ENCODE measurements around the gene SPATA1.

Gene SPATA1

GRCh38 chr1:84539972-84540371 is 33.8 kb downstream of the SPATA1 start:
- in situ Hi-C loops (cut with MboI; ENCODE audit: low pct_unique_long_range_greater_than_20kb, low sequenced_read_pairs, unreplicated experiment), result no loop called here
- DNase-seq (ENCODE audit: low spot score), result no peak
- TF ChIP-seq, protein P1, sequence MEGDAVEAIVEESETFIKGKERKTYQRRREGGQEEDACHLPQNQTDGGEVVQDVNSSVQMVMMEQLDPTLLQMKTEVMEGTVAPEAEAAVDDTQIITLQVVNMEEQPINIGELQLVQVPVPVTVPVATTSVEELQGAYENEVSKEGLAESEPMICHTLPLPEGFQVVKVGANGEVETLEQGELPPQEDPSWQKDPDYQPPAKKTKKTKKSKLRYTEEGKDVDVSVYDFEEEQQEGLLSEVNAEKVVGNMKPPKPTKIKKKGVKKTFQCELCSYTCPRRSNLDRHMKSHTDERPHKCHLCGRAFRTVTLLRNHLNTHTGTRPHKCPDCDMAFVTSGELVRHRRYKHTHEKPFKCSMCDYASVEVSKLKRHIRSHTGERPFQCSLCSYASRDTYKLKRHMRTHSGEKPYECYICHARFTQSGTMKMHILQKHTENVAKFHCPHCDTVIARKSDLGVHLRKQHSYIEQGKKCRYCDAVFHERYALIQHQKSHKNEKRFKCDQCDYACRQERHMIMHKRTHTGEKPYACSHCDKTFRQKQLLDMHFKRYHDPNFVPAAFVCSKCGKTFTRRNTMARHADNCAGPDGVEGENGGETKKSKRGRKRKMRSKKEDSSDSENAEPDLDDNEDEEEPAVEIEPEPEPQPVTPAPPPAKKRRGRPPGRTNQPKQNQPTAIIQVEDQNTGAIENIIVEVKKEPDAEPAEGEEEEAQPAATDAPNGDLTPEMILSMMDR (IDR thresholded peaks at IDR 0.05; ENCODE audit: extremely low read depth, insufficient read depth, missing control alignments), result no peak

GRCh38 chr1:84540759-84541158 is 34.6 kb downstream of the SPATA1 start:
- TF ChIP-seq, protein P1 (IDR thresholded peaks at IDR 0.05; ENCODE audit: extremely low read depth, insufficient read depth, missing control alignments), result no peak
- no peak for DNase-seq (ENCODE audit: low spot score)
- in situ Hi-C loops (cut with MboI; ENCODE audit: low pct_unique_long_range_greater_than_20kb, low sequenced_read_pairs, unreplicated experiment), result no loop called here

GRCh38 chr1:84541679-84542078 is 35.5 kb downstream of the SPATA1 start:
- no peak for DNase-seq (ENCODE audit: low spot score)
- in situ Hi-C loops (cut with MboI; ENCODE audit: low pct_unique_long_range_greater_than_20kb, low sequenced_read_pairs, unreplicated experiment), result no loop called here
- TF ChIP-seq, protein P1 (IDR thresholded peaks at IDR 0.05; ENCODE audit: extremely low read depth, insufficient read depth, missing control alignments), result peak; percentile 39

- in situ Hi-C loops (cut with MboI; ENCODE audit: low pct_unique_long_range_greater_than_20kb, low sequenced_read_pairs, unreplicated experiment), result no loop called here
- TF ChIP-seq, protein P1 (IDR thresholded peaks at IDR 0.05; ENCODE audit: extremely low read depth, insufficient read depth, missing control alignments), result no peak
- no peak for DNase-seq (ENCODE audit: low spot score)
Observed at GRCh38 chr1:84550826-84551225, 44.6 kb downstream of the SPATA1 start.

GRCh38 chr1:84569216-84569615 is 63.0 kb downstream of the SPATA1 start:
- in situ Hi-C loops (cut with MboI; ENCODE audit: low pct_unique_long_range_greater_than_20kb, low sequenced_read_pairs, unreplicated experiment), result no loop called here
- DNase-seq (ENCODE audit: low spot score), result no peak
- TF ChIP-seq, protein P1 (IDR thresholded peaks at IDR 0.05; ENCODE audit: extremely low read depth, insufficient read depth, missing control alignments), result no peak

- TF ChIP-seq, protein P1 (IDR thresholded peaks at IDR 0.05; ENCODE audit: extremely low read depth, insufficient read depth, missing control alignments), result no peak
- no peak for DNase-seq (ENCODE audit: low spot score)
- in situ Hi-C loops (cut with MboI; ENCODE audit: low pct_unique_long_range_greater_than_20kb, low sequenced_read_pairs, unreplicated experiment), result no loop called here
Observed at GRCh38 chr1:84570436-84571149, 64.4 kb downstream of the SPATA1 start.
